ENCODE data around the gene UNC13B.
"Not testable (repeated sequence)": the region's sequence is repeated elsewhere in the genome, so short reads cannot be mapped to it uniquely, and the experiment has no call there.

The UNC13B gene

DNA sequence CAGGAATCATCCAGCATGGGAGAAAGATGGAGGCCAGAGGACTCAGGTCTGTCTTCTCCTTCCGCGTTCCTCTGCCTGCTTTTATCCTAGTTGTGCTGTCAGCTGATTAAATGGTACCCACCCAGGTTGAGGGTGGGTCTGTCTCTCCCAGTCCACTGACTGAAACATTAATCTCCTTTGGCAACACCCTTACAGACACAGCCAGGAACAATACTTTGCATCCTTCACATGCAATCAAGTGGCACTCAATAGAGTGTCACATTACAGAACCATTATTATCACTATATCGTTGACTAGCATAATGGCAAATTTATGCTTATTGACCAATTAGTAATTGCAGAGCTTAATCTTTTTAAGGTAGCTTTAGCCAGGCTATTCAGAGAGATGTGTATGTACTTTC is 64.8 kb downstream of the UNC13B start:
- DNase-seq (ENCODE audit: low read depth in 2 of 2): no peak

- DNase-seq (ENCODE audit: low read depth in 2 of 2): no peak
These were observed 65.5 kb downstream of the UNC13B start for GRCh38 chr9:35227284-35227683.

DNA sequence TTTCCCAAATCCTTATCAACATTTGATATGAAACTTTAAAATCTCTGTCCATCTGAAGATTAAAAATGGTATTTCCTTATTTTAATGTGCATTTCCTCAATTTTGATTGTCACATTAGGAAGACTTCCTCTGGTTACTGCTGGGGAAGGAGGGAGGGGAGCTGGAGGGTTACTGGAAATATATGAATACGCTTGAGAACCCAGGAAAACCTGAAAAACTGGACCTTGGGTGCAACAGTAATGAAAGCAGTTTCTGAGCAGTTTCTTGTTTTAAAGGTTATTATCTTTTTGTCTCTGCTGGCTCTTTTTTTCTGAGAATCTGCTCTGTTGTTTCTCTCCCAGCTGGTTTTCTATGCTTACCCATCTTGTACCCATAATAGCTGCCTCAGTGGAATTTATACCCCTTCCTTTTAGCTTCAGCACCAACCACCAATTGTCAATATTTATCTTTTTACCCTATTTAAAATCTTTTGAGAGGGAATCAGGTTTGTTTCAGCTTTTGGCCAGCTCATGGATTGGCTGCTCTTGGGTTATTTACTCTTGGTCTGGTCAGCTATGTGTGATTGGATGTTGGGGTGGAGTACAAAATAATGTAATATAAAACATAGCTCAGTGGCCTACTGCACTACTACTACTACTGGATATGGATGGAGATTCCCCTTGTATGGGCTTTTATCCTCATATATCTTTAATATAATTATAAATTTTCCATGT is 67.4 kb downstream of the UNC13B start:
- DNase-seq (ENCODE audit: low read depth in 2 of 2): no peak

- DNase-seq (ENCODE audit: low read depth in 2 of 2): no peak
These were observed 68.0 kb downstream of the UNC13B start for GRCh38 chr9:35229779-35230143.

GRCh38 chr9:35232867-35233544 is 71.2 kb downstream of the UNC13B start:
- DNase-seq (ENCODE audit: low read depth in 2 of 2): no peak

GRCh38 chr9:35236692-35237091 is 74.9 kb downstream of the UNC13B start:
- no peak for DNase-seq (ENCODE audit: low read depth in 2 of 2)

GRCh38 chr9:35237311-35237710 is 75.5 kb downstream of the UNC13B start:
- DNase-seq (ENCODE audit: low read depth in 2 of 2): no peak

GRCh38 chr9:35245945-35246344 is 84.1 kb downstream of the UNC13B start:
- not testable (repeated sequence) for DNase-seq (ENCODE audit: low read depth in 2 of 2)

- no peak for DNase-seq (ENCODE audit: low read depth in 2 of 2)
These were observed 91.3 kb downstream of the UNC13B start for GRCh38 chr9:35253075-35253474.

GRCh38 chr9:35254237-35254636 is 92.4 kb downstream of the UNC13B start:
- DNase-seq (ENCODE audit: low read depth in 2 of 2): no peak

DNA sequence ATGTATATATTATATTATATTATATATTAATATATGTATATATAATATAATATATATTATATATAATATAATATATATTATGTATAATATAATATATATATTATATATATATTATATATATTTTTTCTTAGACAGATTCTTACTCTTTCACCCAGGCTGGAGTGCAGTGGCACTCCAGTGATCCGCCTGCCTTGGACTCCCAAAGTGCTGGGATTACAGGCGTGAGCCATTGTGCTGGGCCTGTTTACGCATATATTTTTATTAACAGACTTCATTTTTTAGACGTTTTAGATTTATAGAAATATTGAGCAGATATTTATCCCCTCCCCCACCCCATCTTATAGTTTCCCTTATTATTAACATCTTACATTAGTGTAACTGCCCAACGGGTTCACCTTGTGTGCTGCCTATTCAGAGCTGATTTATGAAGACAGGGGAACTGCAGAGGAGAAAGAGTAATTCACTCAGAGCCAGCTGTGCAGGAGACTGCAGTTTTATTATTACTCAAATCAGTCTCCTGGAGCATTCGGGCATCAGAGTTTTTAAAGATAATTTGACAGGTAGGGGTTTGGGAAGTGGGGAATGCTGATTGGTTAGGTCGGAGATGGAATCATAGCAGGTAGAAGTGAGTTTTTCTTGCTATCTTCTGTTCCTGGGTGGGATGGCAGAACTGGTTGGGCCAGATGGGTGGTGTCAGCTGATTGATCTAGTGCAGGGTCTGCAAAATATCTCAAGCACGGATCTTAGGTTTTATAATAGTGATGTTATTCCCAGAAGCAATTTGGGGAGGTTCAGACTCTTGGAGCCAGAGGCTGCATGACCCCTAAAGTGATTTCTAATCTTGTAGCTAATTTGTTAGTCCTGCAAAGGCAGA is 93.4 kb downstream of the UNC13B start:
- DNase-seq (ENCODE audit: low read depth in 2 of 2): no peak

GRCh38 chr9:35257986-35258659 is 96.3 kb downstream of the UNC13B start:
- DNase-seq (ENCODE audit: low read depth in 2 of 2): no peak

- peak; percentile 7 to 27 for DNase-seq (ENCODE audit: low read depth in 2 of 2)
These were observed 97.1 kb downstream of the UNC13B start for GRCh38 chr9:35258660-35259474.

GRCh38 chr9:35260186-35260585 is 98.4 kb downstream of the UNC13B start:
- no peak for DNase-seq (ENCODE audit: low read depth in 2 of 2)

GRCh38 chr9:35262064-35262463 is 100.3 kb downstream of the UNC13B start:
- no peak for DNase-seq (ENCODE audit: low read depth in 2 of 2)

DNA sequence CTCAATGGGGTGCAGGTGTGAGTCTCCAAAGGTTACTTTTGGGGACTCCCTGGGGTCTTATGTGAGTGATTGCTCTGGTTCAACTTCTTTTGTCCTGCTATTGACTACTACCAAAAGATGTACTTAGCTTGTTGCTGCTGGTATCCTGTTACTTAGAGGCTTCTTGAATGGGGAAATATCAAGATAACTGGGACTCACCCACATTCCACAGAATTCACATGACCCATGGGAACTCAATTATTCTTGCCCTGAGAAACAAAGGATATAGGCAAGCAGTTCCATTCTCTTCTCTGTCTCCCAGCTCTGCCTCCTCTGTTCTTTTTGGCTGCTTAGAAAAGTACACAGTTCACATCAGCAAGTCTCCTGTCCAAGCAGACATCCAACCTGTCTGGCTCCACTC is 105.9 kb downstream of the UNC13B start:
- no peak for DNase-seq (ENCODE audit: low read depth in 2 of 2)

DNA sequence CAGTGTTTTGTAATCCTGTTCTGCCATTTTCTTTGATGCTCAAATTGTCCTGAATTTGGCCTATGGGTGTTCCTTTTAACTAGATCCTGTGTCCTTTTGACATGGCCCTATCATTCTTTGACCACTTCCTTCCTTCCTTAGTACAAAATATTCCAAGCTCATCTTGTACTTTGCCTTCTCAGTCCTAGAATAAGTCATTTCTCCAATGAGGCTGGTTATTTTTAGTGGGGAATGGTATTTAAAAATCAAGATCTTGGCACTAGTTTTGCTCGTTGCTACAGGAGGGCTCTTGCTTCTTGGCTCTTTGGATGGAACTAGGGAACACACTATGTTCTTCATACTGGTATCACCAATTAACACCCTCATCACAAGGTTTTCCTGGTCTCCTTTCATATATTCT is 108.1 kb downstream of the UNC13B start:
- DNase-seq (ENCODE audit: low read depth in 2 of 2): no peak

DNA sequence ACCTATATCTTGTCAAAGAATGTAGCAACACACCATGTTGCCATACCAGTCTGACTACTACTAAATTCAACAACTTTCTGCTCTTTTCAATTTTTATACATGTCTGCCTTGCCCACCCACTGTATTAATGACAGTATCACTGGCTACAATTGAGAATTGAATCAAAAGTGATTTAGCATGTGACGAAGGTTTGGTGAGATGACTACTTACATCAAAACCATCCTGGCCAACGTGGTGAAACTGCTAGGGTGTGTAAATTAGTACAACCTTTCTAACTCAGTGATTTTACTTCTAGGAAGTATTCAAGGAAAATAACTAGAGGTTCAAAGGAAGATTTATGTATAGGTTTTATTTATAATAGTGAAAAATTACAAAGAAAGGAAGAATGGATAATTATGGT is 109.8 kb downstream of the UNC13B start:
- DNase-seq (ENCODE audit: low read depth in 2 of 2): no peak

GRCh38 chr9:35272989-35273388 is 111.2 kb downstream of the UNC13B start:
- no peak for DNase-seq (ENCODE audit: low read depth in 2 of 2)

DNA sequence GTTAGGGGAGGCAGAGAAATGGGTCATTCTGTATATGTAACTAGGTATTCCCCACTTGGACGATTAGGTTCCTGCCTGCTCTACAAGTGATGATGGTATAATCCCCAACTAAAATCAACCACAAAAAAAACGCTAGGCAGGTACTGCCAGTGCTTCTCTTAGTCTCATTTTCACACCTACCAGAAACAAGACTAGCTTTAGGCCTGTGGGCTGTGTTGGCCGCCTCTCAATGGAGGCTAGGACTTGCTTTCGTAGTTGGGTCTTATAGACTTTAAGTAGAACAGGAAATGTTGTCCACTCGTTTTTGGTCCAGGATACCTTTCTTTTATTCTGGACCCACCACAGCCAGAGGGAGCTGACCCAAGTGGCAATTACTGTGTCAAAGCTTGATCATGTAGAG is 111.8 kb downstream of the UNC13B start:
- no peak for DNase-seq (ENCODE audit: low read depth in 2 of 2)

DNA sequence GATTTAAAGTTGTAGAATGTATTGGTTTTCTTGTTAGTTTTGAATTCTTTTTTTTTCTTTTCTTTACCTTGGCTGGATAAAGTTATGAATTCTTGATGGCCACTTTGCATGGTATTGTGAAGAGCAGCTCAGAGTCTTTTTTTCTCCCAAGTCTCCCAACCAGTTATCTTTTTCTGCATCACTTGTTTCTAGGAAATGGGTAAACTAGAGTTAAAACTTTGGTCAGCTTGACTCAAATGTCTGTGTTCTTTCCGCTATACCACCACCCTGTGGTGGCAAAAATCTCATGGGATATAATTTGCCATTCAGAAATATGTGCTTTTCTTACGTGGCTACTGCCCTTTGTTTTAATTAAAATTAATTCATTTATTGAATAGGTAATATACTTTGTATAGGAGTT is 113.2 kb downstream of the UNC13B start:
- no peak for DNase-seq (ENCODE audit: low read depth in 2 of 2)

Measured in stimulated activated CD4-positive, alpha-beta T cell treated with anti-CD3 and anti-CD28 coated beads, Interleukin-12 subunit alpha, Interleukin-12 subunit beta, amount 100 ng/mL, for 24 hours (primary cell).